Thymus (tissue), 11 donors: ENCODE results near the gene CYP27C1. TPM values are rescaled to one million over a fixed set of nuclear protein-coding genes. Genes with fewer than 3 reads are reported as not detected.
"Not testable (repeated sequence)": the region's sequence is repeated elsewhere in the genome, so short reads cannot be mapped to it uniquely, and the experiment has no call there.

Source experiments
- DNase-seq, 9 donors: peaks; one replicate each; pipeline ENCODE4 v3.0.0-alpha.2; 2013; ENCODE audit warnings: low spot score in 9 of 9, low read depth in 6 of 9, missing footprints in 1 of 9
- H3K27ac ChIP-seq, 2 donors: one replicate each; pipeline ENCODE4 v1.5.1; 2013; ENCODE audit warnings: control low read depth in 1 of 2, low read depth in 1 of 2, low read length in 1 of 2, mild to moderate bottlenecking in 1 of 2, moderate library complexity in 1 of 2
- H3K27me3 ChIP-seq, 2 donors: one replicate each; pipeline ENCODE4 v1.5.1; 2013; ENCODE audit warnings: low read length in 1 of 2; ENCODE audit not compliant: control insufficient read depth in 2 of 2, insufficient read depth in 1 of 2
- H3K36me3 ChIP-seq, 2 donors: one replicate each; pipeline ENCODE4 v1.5.1; 2013; ENCODE audit warnings: low read length in 1 of 2, mild to moderate bottlenecking in 1 of 2, moderate library complexity in 1 of 2; ENCODE audit not compliant: control insufficient read depth in 2 of 2, insufficient read depth in 2 of 2
- H3K4me1 ChIP-seq, 2 donors: one replicate each; pipeline ENCODE4 v1.5.1; 2013; ENCODE audit warnings: low read length in 2 of 2; ENCODE audit not compliant: control insufficient read depth in 2 of 2, insufficient read depth in 2 of 2
- H3K4me3 ChIP-seq, 2 donors: one replicate each; pipeline ENCODE4 v1.5.1; 2013; ENCODE audit warnings: low read length in 2 of 2, control low read depth in 1 of 2, mild to moderate bottlenecking in 1 of 2
- H3K9me3 ChIP-seq, 2 donors: one replicate each; pipeline ENCODE4 v1.5.1; 2013; ENCODE audit warnings: low read length in 1 of 2, mild to moderate bottlenecking in 1 of 2; ENCODE audit not compliant: control insufficient read depth in 2 of 2, insufficient read depth in 1 of 2
- WGBS: extraction: QIAGEN DNeasy Blood & Tissue Kit; methylation state at CpG from one replicate; pipeline ENCODE4 v1.1.7; 2013; 5-methylcytosine and 5-hydroxymethylcytosine counted together
- polyA plus RNA-seq: library from polyadenylated mRNA; stranded (reverse); fragments of 200-250 nt; gene quantifications from one replicate; pipeline ENCODE4 v1.2.3, GENCODE V29; 2013
- total RNA-seq: library from RNA; stranded (reverse); fragments of 120-200 nt; gene quantifications from one replicate; pipeline ENCODE4 v1.2.4, GENCODE V29; 2013
- donor health status: healthy.

The CYP27C1 gene
- total and polyA plus RNA-seq, 2 donors: 0.05 TPM

GRCh38 chr2:127241184-127241583 lies 21.1 kb upstream of the CYP27C1 start:
- H3K4me1 ChIP-seq, H3K4me3 ChIP-seq, DNase-seq, H3K36me3 ChIP-seq, H3K27ac ChIP-seq, H3K27me3 ChIP-seq: not testable (repeated sequence)
- 75% methylated on average over 2 of the region's 2 CpGs for WGBS
- peaks cover 0 to 11% of the 10 kb centered on the region in 2 donors for H3K9me3 ChIP-seq

- Histone ChIP-seq H3K36me3 (no peaks in the 10 kb centered on the region), H3K4me3 (no peak overlapping the region), H3K4me1 (no peaks in the 10 kb centered on the region), H3K27me3 (no peaks in the 10 kb centered on the region), H3K9me3 (peaks cover 0 to 11% of the 10 kb centered on the region in 2 donors), H3K27ac (no peak overlapping the region)
- 98% methylated on average over 1 of the region's 1 CpG for WGBS
- DNase-seq: no peak
Observed at GRCh38 chr2:127239395-127239794, 19.3 kb upstream of the CYP27C1 start.

GRCh38 chr2:127237768-127238167 lies 17.7 kb upstream of the CYP27C1 start:
- not testable (repeated sequence) for H3K27ac ChIP-seq, DNase-seq, H3K36me3 ChIP-seq, H3K4me1 ChIP-seq, H3K27me3 ChIP-seq, H3K4me3 ChIP-seq
- WGBS: 72% methylated on average over 2 of the region's 2 CpGs
- H3K9me3 ChIP-seq: peaks cover 0 to 11% of the 10 kb centered on the region in 2 donors

GRCh38 chr2:127235082-127235702 lies 15.1 kb upstream of the CYP27C1 start:
- DNase-seq: no peak
- 95% methylated on average over 6 of the region's 6 CpGs for WGBS
- Histone ChIP-seq H3K4me1 (no peaks in the 10 kb centered on the region), H3K27me3 (no peaks in the 10 kb centered on the region), H3K9me3 (peaks cover 0 to 4% of the 10 kb centered on the region in 2 donors), H3K36me3 (no peaks in the 10 kb centered on the region), H3K27ac (no peak overlapping the region), H3K4me3 (no peak overlapping the region)

- Histone ChIP-seq H3K4me1 (no peaks in the 10 kb centered on the region), H3K36me3 (no peaks in the 10 kb centered on the region), H3K27ac (no peak overlapping the region), H3K27me3 (no peaks in the 10 kb centered on the region), H3K9me3 (peaks cover 0 to 4% of the 10 kb centered on the region in 2 donors), H3K4me3 (no peak overlapping the region)
- no peak for DNase-seq
- WGBS: 99% methylated on average over 8 of the region's 8 CpGs
Observed at GRCh38 chr2:127233710-127234109, 13.6 kb upstream of the CYP27C1 start.

- Histone ChIP-seq H3K27me3 (peaks cover 0 to 11% of the 10 kb centered on the region in 2 donors), H3K4me3 (no peak overlapping the region), H3K27ac (no peak overlapping the region), H3K9me3 (peaks cover 0 to 4% of the 10 kb centered on the region in 2 donors), H3K36me3 (no peaks in the 10 kb centered on the region), H3K4me1 (no peaks in the 10 kb centered on the region)
- DNase-seq: no peak
- 96% methylated on average over 6 of the region's 6 CpGs for WGBS
Observed at GRCh38 chr2:127231130-127231865, 11.2 kb upstream of the CYP27C1 start.

DNA sequence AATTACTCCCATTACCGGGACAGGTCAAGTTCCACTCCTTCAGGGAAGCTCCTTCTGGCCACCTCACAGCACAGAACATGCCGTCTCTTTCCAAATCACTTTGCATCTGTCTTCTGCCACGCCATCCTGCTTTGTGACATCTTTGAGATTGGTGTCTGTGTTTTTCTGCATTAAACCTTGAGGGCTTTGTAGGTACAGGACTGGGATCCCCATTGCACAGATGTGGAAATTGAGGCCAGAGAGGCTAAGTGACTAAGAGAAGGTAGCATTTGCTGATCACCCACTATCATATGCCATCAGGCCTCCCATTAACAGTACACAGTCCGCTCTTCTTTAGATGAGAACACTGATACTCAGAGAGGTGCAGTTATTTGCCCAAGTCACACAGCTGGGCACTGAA lies 9.5 kb upstream of the CYP27C1 start:
- Histone ChIP-seq H3K4me1 (no peaks in the 10 kb centered on the region), H3K27me3 (peaks cover 4 to 28% of the 10 kb centered on the region in 2 donors), H3K4me3 (no peak overlapping the region), H3K9me3 (peaks cover 0 to 4% of the 10 kb centered on the region in 2 donors), H3K27ac (no peak overlapping the region), H3K36me3 (no peaks in the 10 kb centered on the region)
- WGBS: 95% methylated on average over 4 of the region's 4 CpGs
- DNase-seq: no peak

- Histone ChIP-seq H3K4me3 (no peak overlapping the region), H3K9me3 (peaks cover 0 to 4% of the 10 kb centered on the region in 2 donors), H3K27me3 (peaks cover 5 to 33% of the 10 kb centered on the region in 2 donors), H3K36me3 (no peaks in the 10 kb centered on the region), H3K4me1 (no peaks in the 10 kb centered on the region), H3K27ac (no peak overlapping the region)
- WGBS: 93% methylated on average over 5 of the region's 5 CpGs
- no peak for DNase-seq
Observed at GRCh38 chr2:127228102-127228501, 8.0 kb upstream of the CYP27C1 start.

GRCh38 chr2:127227264-127227660 lies 7.2 kb upstream of the CYP27C1 start:
- not testable (repeated sequence) for DNase-seq, H3K27ac ChIP-seq, H3K4me1 ChIP-seq, H3K9me3 ChIP-seq, H3K4me3 ChIP-seq, H3K36me3 ChIP-seq
- WGBS: 97% methylated on average over 5 of the region's 5 CpGs
- peaks cover 11 to 42% of the 10 kb centered on the region in 2 donors for H3K27me3 ChIP-seq
